ENCODE results near the gene RTKN2. TPM values are rescaled to one million over a fixed set of nuclear protein-coding genes. Genes with fewer than 3 reads are reported as not detected.
"Not testable (repeated sequence)": the region's sequence is repeated elsewhere in the genome, so short reads cannot be mapped to it uniquely, and the experiment has no call there.

RTKN2 gene
- total and polyA plus RNA-seq, 9 donors: 2.4 to 5.6 (median 4.1) TPM

DNA sequence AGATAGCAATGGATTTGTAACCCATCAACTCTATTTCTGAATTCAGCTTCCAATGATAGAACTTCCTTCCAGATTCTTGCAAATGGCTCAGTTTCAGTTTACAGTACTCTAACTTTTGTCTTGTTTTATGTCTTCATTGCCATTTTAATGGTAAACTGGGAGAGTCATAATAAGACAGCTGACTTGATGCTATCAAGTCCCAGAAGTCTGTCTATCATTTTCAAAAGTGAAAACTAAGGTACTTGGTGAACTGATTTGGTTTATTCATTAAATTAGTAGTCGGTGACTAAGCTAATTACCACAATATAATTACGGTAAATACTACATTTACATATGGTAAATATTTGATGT, 25.0 kb downstream of the RTKN2 start:
- peaks cover 5% of the 10 kb centered on the region for H3K4me1 ChIP-seq (ENCODE audit: control insufficient read depth, insufficient read depth, low read length)
- H3K36me3 ChIP-seq (ENCODE audit: control insufficient read depth, insufficient read depth, low read length): no peaks in the 10 kb centered on the region
- no peak for DNase-seq
- no peaks in the 10 kb centered on the region for H3K9me3 ChIP-seq (replicated peaks; ENCODE audit: control insufficient read depth, low read depth, low read length)
- H3K4me3 ChIP-seq (ENCODE audit: low read length): peak overlapping the region; percentile 4
- H3K27ac ChIP-seq (ENCODE audit: low read length): peak overlapping the region; percentile 42
- no peaks in the 10 kb centered on the region for H3K27me3 ChIP-seq (ENCODE audit: control insufficient read depth, insufficient read depth, low read length)
- WGBS (ENCODE audit: insufficient coverage): no CpG with 5 or more reads among the region's 2 CpGs

DNA sequence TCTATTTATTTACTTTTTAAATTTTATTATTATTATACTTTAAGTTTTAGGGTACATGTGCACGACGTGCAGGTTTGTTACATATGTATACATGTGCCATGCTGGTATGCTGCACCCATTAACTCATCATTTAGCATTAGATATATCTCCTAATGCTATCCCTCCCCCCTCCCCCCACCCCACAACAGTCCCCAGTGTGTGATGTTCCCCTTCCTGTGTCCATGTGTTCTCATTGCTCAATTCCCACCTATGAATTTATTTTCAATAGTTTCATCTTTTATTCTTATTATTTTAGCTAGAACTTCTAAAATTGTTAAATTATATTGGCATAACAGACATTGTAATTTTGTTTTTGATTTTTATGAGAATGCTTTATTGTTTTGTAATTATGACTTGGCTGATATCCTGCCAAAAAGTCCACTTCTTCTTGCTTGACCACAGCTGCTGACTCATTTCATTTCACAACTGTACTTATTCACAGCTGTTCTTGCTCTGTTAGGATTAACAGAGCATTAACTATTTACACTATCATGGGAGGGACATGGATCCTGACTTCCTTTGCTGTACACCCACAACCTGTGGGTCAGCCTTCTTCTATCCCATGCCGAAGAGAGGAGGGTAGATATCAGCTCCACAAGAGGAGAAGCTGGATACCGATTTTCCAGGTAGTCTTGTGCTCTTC, 25.5 kb downstream of the RTKN2 start:
- not testable (repeated sequence) for H3K4me3 ChIP-seq (ENCODE audit: low read length); H3K4me1 ChIP-seq (ENCODE audit: control insufficient read depth, insufficient read depth, low read length); H3K36me3 ChIP-seq (ENCODE audit: control insufficient read depth, insufficient read depth, low read length); H3K9me3 ChIP-seq (replicated peaks; ENCODE audit: control insufficient read depth, low read depth, low read length); H3K27me3 ChIP-seq (ENCODE audit: control insufficient read depth, insufficient read depth, low read length)
- peak; percentile 90 for DNase-seq
- peak overlapping the region; percentile 42 for H3K27ac ChIP-seq (ENCODE audit: low read length)
- WGBS (ENCODE audit: insufficient coverage): 43% methylated on average over 1 of the region's 4 CpGs

DNA sequence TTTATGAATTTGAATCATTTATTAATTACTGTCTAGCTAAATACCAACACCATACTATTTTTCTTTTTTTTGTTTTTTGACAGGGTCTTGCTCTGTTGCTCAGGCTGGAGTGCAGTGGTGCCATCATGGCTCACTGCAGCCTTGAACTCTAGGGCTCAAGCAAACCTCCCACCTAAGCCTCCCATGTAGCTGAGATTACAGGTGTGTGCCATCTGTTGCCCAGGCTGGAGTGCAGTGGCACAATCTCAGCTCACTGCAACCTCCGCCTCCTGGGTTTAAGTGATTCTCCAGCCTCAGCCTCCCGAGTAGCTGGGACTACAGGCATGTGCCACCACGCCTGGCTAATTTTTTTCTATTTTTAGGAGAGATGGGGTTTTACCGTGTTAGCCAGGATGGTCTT, 27.1 kb downstream of the RTKN2 start:
- DNase-seq; H3K9me3 ChIP-seq (replicated peaks; ENCODE audit: control insufficient read depth, low read depth, low read length); H3K36me3 ChIP-seq (ENCODE audit: control insufficient read depth, insufficient read depth, low read length); H3K4me1 ChIP-seq (ENCODE audit: control insufficient read depth, insufficient read depth, low read length); H3K27me3 ChIP-seq (ENCODE audit: control insufficient read depth, insufficient read depth, low read length); H3K4me3 ChIP-seq (ENCODE audit: low read length); H3K27ac ChIP-seq (ENCODE audit: low read length): not testable (repeated sequence)
- 100% methylated on average over 1 of the region's 4 CpGs for WGBS (ENCODE audit: insufficient coverage)

DNA sequence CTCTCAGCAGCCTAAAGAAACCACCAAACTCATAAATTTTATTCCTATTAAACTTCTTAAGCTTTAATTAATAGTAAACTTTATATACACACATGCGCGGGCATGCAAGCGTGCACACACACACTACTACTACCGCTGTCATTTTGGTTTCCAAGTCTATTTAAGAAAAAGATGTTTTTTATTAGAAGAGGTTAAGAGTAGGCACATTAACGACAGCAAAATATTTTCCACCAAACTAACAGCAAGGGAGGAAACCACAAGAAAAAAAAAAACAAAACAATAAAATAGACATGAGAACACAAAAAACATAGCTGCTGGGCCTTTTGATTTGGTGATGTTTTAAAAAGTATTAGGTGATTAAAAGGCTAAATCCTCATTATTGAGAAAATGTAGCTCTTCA, 28.6 kb downstream of the RTKN2 start:
- no peak for DNase-seq

DNA sequence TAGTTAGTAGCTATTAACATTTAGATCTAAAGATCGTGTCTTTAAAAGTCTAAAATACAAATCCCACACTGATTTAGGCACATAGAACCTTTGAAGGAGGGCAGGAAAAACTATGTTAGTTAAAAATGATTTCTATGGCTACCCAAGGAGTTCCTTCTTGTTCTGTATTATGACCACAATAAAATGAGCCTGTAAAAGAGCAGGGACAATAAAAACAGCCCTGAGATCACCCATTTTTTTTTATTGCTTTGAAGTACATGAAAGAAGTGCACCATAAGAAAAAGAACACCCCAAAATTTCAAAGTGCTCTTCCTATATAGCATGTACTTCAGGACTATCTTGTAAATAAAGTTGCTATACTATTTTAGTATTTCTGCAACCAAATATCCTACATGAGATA, 29.8 kb downstream of the RTKN2 start:
- no CpG with 5 or more reads among the region's 1 CpG for WGBS (ENCODE audit: insufficient coverage)
- peaks cover 5% of the 10 kb centered on the region for H3K4me1 ChIP-seq (ENCODE audit: control insufficient read depth, insufficient read depth, low read length)
- H3K27ac ChIP-seq (ENCODE audit: low read length): no peak overlapping the region
- no peaks in the 10 kb centered on the region for H3K9me3 ChIP-seq (replicated peaks; ENCODE audit: control insufficient read depth, low read depth, low read length)
- no peaks in the 10 kb centered on the region for H3K36me3 ChIP-seq (ENCODE audit: control insufficient read depth, insufficient read depth, low read length)
- no peak for DNase-seq
- no peaks in the 10 kb centered on the region for H3K27me3 ChIP-seq (ENCODE audit: control insufficient read depth, insufficient read depth, low read length)
- H3K4me3 ChIP-seq (ENCODE audit: low read length): no peak overlapping the region

More for the DNA sequence above, 28.6 kb downstream of the RTKN2 start:
- no peaks in the 10 kb centered on the region for H3K9me3 ChIP-seq (replicated peaks; ENCODE audit: control insufficient read depth, low read depth, low read length)
- H3K36me3 ChIP-seq (ENCODE audit: control insufficient read depth, insufficient read depth, low read length): no peaks in the 10 kb centered on the region
- WGBS (ENCODE audit: insufficient coverage): no CpG with 5 or more reads among the region's 5 CpGs
- H3K4me1 ChIP-seq (ENCODE audit: control insufficient read depth, insufficient read depth, low read length): peaks cover 5% of the 10 kb centered on the region
- H3K27me3 ChIP-seq (ENCODE audit: control insufficient read depth, insufficient read depth, low read length): no peaks in the 10 kb centered on the region
- H3K4me3 ChIP-seq (ENCODE audit: low read length): no peak overlapping the region
- H3K27ac ChIP-seq (ENCODE audit: low read length): no peak overlapping the region

DNA sequence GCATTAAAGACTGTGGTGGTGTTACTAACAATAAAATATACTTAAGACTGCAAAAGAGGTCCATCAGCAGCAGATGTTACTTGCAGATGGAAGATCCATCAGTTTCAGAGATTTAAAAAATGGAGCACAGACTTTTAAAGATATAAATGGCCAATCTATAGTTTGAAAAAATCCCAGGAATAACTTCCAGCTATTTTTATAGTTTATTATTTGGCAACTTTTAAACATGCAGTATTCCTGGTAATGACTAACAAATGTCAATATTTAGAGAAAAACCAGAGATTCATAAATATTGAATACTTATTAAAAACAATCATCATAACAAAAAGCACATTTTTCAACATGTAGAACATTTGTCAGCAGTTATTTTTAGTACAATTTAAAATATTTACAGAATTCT, 30.7 kb downstream of the RTKN2 start:
- no peak overlapping the region for H3K4me3 ChIP-seq (ENCODE audit: low read length)
- H3K27me3 ChIP-seq (ENCODE audit: control insufficient read depth, insufficient read depth, low read length): no peaks in the 10 kb centered on the region
- peak overlapping the region; percentile 47 for H3K27ac ChIP-seq (ENCODE audit: low read length)
- peaks cover 2% of the 10 kb centered on the region for H3K4me1 ChIP-seq (ENCODE audit: control insufficient read depth, insufficient read depth, low read length)
- no peaks in the 10 kb centered on the region for H3K9me3 ChIP-seq (replicated peaks; ENCODE audit: control insufficient read depth, low read depth, low read length)
- peak; percentile 85 for DNase-seq
- no peaks in the 10 kb centered on the region for H3K36me3 ChIP-seq (ENCODE audit: control insufficient read depth, insufficient read depth, low read length)

DNA sequence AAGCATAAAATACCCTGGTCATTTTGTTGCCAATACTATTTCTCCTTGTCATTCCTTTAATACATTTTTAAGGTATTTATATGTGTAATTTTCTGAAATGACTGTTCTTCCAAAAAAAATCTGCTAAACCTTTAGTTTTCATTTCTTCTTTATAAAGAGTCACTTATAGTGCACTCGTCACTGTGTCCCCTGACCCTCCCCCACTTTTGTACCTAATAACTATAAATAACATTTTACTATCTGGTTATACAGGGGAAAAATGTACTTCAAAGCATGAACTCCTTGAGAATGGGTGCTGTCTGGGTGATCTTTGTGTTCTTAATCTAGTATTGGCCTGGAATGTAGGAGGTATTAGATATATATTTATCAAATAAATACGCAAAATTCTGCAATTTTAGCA, 31.1 kb downstream of the RTKN2 start:
- no peak for DNase-seq
- no peaks in the 10 kb centered on the region for H3K27me3 ChIP-seq (ENCODE audit: control insufficient read depth, insufficient read depth, low read length)
- no CpG with 5 or more reads among the region's 2 CpGs for WGBS (ENCODE audit: insufficient coverage)

DNA sequence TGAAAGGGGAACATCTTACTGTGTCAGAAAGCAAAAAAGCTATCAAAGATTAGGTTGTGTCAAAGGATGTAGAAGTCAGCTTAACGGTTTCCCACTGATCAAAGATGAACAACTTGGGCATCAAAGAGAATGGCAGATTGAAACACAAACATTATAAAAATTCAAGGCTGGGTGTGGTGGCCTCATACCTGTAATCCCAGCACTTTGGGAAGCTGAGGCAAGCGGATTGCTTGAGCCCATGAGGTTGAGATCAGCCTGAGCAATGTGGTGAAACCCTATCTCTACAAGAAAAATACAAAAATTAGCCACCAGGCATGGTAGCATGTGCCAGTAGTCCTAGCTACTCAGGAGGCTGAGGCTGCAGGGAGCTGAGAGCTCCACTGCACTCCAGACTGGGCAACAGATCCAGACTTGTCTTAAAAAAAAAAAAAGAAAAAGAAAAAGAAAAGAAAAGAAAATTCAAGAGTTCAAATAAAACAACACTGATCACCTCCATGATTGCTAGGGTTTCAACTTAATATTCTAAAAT, 34.5 kb downstream of the RTKN2 start:
- Histone ChIP-seq H3K4me3 (ENCODE audit: low read length) (no peak overlapping the region), H3K27me3 (ENCODE audit: control insufficient read depth, insufficient read depth, low read length) (no peaks in the 10 kb centered on the region), H3K36me3 (ENCODE audit: control insufficient read depth, insufficient read depth, low read length) (no peaks in the 10 kb centered on the region), H3K9me3 (replicated peaks; ENCODE audit: control insufficient read depth, low read depth, low read length) (no peaks in the 10 kb centered on the region), H3K27ac (ENCODE audit: low read length) (no peak overlapping the region), H3K4me1 (ENCODE audit: control insufficient read depth, insufficient read depth, low read length) (no peaks in the 10 kb centered on the region)
- DNase-seq: no peak
- no CpG with 5 or more reads among the region's 2 CpGs for WGBS (ENCODE audit: insufficient coverage)

More for the DNA sequence above, 31.1 kb downstream of the RTKN2 start:
- H3K27ac ChIP-seq (ENCODE audit: low read length): peak overlapping the region; percentile 47
- no peaks in the 10 kb centered on the region for H3K36me3 ChIP-seq (ENCODE audit: control insufficient read depth, insufficient read depth, low read length)
- H3K4me3 ChIP-seq (ENCODE audit: low read length): no peak overlapping the region
- peaks cover under 1% of the 10 kb centered on the region for H3K4me1 ChIP-seq (ENCODE audit: control insufficient read depth, insufficient read depth, low read length)
- no peaks in the 10 kb centered on the region for H3K9me3 ChIP-seq (replicated peaks; ENCODE audit: control insufficient read depth, low read depth, low read length)

DNA sequence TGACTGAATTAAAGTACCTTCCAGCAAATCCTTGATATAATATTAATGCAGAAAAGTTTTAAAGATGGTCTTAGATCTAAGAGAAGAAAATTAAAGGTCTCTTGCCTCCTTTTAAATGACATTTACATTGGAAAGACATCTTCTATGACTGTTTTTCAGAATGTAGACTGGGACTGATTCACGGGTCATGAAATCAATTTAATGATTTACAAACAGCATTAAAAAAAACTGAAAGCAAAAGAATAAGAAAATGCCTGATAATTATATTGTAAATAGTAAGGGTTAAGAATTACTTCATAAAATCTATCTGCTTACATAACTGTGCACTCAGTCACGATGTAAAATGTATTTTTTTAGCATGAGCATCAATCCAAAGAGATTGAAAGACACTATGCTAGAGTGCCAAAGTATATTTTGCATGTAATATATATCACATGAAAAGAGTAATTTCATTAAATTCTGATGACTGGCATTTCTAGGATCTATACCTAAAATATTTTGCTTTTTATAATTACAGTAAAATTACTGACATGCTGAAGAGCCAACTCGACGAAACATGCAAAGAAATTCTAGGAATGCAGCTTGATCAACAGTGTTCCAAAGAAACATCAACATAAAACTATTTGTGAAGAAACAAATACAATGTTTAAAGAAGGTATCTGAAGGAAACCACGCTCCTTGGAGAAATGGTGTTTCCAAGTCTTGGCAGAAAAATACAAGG, 35.1 kb downstream of the RTKN2 start:
- H3K27ac ChIP-seq (ENCODE audit: low read length): no peak overlapping the region
- 83% methylated on average over 1 of the region's 5 CpGs for WGBS (ENCODE audit: insufficient coverage)
- no peak overlapping the region for H3K4me3 ChIP-seq (ENCODE audit: low read length)
- no peaks in the 10 kb centered on the region for H3K27me3 ChIP-seq (ENCODE audit: control insufficient read depth, insufficient read depth, low read length)
- no peaks in the 10 kb centered on the region for H3K4me1 ChIP-seq (ENCODE audit: control insufficient read depth, insufficient read depth, low read length)
- DNase-seq: no peak
- no peaks in the 10 kb centered on the region for H3K9me3 ChIP-seq (replicated peaks; ENCODE audit: control insufficient read depth, low read depth, low read length)
- no peaks in the 10 kb centered on the region for H3K36me3 ChIP-seq (ENCODE audit: control insufficient read depth, insufficient read depth, low read length)

DNA sequence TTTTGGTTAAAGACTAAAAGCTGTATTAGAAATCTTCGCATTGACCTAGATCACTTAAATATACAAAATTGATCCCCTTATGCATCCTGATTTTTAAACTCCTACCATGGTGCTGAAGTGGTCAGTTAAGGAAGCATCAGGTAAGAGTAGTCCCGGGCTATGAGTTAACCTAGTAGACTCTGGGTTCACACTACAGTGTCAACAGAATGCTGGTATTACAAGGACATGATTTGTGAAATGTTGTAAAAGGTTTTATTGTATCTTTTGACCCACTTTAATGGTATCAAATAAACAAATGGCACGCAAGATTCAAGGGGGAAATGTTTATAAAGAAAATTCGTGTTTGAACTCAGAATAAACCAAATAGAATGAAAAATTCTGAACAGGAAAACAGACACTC, 36.8 kb downstream of the RTKN2 start:
- WGBS (ENCODE audit: insufficient coverage): 71% methylated on average over 1 of the region's 4 CpGs

More for the DNA sequence above, 36.8 kb downstream of the RTKN2 start:
- no peaks in the 10 kb centered on the region for H3K4me1 ChIP-seq (ENCODE audit: control insufficient read depth, insufficient read depth, low read length)
- H3K4me3 ChIP-seq (ENCODE audit: low read length): no peak overlapping the region
- H3K9me3 ChIP-seq (replicated peaks; ENCODE audit: control insufficient read depth, low read depth, low read length): no peaks in the 10 kb centered on the region
- no peaks in the 10 kb centered on the region for H3K27me3 ChIP-seq (ENCODE audit: control insufficient read depth, insufficient read depth, low read length)
- no peaks in the 10 kb centered on the region for H3K36me3 ChIP-seq (ENCODE audit: control insufficient read depth, insufficient read depth, low read length)
- no peak for DNase-seq
- no peak overlapping the region for H3K27ac ChIP-seq (ENCODE audit: low read length)

All from muscle of leg (tissue), 11 donors.